GM13976 (cell line): Measurements from ENCODE around the gene JHY.

ENCODE experiments used
- DNase-seq: peaks from one replicate; pipeline ENCODE4 v3.0.0; 2012; ENCODE audit warnings: low spot score
- in situ Hi-C: fragments of 300-500 bp; cut with MboI; formaldehyde crosslinking; loops from one replicate; pipeline ENCODE4 v1.12.0; 2022; ENCODE audit warnings: low sequenced_read_pairs, mixed read lengths, inconsistent platforms; ENCODE audit not compliant: unreplicated experiment
- TF ChIP-seq, protein P1 (sequence below): IDR thresholded peaks from 2 replicates; pipeline ENCODE4 v1.5.1; 2012; ENCODE audit warnings: borderline replicate concordance, mild to moderate bottlenecking; ENCODE audit not compliant: insufficient read depth; ENCODE audit errors: extremely low read depth, missing control alignments, control extremely low read depth

JHY gene

DNA sequence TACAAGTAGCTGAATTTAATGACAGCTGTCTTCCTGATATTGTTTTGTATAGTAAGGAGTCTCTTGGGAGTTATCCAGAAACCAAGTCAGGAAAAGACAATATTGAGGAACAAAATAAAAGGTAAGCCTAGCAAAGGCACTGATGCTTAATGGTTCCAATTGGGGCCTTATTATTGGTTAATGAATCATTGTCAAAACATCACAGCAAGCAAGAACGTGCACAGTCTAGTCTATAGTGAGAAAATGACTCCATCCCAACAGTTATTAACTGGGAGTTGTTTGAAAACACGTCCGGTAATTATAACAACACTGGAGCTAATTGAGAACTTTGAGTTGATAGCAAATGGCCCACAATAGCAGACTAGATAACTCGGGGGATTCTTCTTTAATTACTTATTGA lies 81.4 kb downstream of the JHY start:
- TF ChIP-seq, protein P1, sequence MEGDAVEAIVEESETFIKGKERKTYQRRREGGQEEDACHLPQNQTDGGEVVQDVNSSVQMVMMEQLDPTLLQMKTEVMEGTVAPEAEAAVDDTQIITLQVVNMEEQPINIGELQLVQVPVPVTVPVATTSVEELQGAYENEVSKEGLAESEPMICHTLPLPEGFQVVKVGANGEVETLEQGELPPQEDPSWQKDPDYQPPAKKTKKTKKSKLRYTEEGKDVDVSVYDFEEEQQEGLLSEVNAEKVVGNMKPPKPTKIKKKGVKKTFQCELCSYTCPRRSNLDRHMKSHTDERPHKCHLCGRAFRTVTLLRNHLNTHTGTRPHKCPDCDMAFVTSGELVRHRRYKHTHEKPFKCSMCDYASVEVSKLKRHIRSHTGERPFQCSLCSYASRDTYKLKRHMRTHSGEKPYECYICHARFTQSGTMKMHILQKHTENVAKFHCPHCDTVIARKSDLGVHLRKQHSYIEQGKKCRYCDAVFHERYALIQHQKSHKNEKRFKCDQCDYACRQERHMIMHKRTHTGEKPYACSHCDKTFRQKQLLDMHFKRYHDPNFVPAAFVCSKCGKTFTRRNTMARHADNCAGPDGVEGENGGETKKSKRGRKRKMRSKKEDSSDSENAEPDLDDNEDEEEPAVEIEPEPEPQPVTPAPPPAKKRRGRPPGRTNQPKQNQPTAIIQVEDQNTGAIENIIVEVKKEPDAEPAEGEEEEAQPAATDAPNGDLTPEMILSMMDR: no peak
- in situ Hi-C loops: no loop called here
- DNase-seq: no peak

DNA sequence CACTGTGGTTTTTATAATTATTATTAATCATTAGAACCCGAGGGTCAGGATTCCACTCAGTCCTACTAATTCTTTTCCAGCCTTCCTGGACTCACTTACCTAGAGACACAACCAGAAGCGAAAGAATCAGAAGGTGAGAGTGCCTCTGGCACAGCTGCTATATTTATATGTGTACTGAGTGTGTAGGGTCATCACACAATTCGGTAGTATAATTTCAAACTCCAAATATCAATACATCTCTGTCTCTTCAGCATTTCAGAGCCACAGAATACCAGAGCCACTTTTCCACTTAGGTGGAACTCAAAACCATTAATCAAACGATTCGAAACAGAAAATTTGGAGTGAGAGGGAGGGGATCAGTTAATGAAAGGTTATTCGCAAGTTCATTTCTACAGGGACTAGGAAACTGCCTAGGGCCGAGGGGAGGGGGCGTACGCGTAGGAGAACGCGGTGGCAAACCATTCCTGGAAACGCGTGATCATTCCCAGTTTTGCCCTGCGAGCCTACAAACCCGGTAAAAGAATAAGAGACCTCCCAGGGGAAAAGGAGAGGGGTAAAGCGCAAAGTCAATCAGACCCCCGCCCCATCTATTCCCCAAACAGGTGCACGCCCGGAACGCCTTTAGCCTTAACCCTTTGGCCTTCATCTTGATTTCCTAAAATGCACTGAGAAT lies 93.6 kb downstream of the JHY start:
- no peak for DNase-seq
- in situ Hi-C loops: no loop called here
- TF ChIP-seq, protein P1: no peak

DNA sequence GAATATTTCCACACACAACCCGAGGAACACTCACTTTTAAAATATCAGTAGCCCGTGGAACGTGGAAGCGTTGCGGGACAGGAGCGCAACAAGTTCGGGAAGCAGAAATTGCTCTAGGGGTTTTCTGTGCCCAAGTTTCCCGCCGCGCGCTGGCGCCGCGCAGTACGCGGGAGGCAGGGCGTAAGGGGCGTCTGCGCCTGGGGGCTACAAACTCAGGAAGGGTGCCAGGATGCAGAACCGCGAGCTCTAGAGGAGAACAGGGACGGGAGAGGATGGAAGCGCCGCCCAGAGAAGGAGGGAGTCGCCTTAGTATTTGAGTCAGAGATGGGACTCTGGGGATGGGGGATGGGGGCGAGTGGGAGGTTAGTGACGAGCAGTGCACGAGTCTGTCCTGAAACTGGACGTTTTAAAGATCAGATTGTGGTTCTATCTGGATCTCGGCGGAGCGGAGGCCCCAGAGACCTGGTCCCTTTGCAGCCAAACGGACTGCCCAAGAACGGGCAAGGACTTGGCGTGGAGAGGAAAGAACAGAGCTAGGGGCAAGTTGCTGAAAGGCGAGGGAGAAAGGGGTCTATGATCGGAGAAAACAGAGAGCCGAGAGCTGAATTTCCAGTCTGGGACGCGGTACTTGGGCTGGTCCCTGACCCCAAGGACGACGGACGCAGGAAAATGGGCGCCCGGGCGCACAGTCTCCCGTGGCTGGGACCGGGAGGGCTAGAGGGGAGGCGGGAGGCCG lies 94.3 kb downstream of the JHY start:
- in situ Hi-C loops: no loop called here
- peak; percentile 41 for DNase-seq
- TF ChIP-seq, protein P1: no peak

DNA sequence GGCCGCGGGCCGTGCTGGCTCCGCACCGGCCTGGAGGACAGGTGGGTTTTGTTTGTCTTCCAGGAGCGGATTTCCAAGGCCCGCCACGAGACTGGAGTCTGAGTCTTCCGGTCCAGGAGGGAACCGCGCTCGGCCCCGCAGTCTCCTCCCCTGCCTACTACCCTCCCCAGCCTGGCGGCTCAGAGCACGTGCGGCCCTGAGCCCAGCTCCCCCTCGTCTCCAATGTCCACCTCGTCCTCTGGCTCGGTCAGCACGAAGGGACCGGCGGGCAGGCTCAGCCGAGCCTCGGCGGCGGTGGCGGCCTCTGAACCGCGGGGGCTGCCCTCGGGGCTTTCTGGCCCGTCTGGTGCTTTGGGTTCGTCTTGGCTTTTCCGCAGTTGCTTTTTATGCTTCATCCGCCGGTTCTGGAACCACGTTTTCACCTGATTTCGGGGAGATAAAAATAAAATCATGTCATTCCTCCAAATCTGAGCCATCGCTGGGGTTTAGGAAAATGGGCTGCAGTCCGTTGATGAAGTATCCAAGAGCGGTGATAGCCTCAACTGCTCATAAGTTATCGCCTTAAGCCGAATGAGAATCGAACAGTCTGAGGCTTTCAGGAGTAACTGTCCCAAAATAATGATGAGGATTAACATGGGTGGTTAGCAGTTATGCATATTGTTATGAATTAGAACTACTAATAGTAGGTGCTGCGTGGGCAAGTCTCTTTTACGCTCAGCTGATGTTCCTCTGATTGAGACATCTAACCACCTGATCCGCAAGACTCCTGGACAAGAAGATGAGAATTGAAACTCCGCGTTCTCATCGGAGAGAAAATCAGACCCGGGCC lies 95.1 kb downstream of the JHY start:
- TF ChIP-seq, protein P1: no peak
- DNase-seq: peak; percentile 30
- in situ Hi-C loops: no loop called here

DNA sequence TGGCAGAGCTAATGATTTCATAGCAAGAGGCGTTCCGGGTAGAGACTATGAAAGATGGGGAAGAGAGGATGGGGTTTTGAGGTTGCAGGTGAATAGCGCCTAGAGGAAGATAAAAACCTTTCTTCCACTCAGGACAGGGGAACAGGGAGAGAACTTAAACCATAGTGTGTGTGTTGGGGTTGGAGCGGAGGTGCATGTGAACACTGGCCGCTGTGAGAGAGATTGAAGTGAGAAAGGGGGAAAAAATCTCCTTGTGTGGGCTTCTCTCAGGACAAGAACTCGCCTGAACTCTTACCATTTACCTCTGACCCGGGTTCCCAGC lies 95.7 kb downstream of the JHY start:
- TF ChIP-seq, protein P1: no peak
- in situ Hi-C loops: no loop called here
- DNase-seq: no peak

DNA sequence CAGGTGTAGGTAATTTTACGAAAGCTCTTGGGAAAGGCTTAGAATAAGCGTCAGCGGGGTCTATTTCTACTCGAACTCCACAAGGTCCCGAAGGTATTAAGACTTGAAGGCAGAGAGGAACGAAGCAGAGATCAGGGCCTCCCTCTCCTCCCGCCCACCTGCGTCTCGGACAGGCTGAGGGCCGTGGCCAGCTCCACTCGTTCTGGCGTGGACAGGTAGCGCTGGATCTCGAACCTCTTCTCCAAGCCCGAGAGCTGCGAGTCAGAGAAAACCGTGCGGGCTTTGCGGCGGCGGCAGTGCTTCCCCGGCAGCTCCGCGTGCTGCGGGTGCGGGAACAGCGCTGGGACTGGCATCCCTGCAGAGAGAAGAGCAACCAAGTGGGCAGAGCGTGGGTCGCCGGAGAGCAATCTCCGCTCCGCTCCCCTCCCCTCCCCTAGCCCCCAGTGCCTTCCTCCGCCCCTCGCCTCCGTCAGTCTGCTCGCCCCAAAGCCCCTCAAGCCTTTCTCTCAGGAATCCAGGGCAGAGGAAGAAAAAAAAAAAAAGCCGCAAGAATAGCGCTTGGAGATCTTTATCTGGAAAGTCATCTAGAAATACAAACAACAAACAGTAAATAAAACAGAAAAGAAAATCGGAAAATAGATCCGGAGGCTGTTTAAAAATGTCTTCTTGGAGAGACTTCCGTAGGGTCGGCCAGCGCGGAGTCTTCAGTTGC lies 96.7 kb downstream of the JHY start:
- in situ Hi-C loops: no loop called here
- DNase-seq: peak; percentile 22
- TF ChIP-seq, protein P1: no peak
